COLO668 (cell line): ENCODE results near the gene TSPY10.
"Not testable (repeated sequence)": the region's sequence is repeated elsewhere in the genome, so short reads cannot be mapped to it uniquely, and the experiment has no call there.

Experiments used
- DNase-seq: peaks from one replicate; lab custom pipeline; 2025; ENCODE audit not compliant: unreplicated experiment; lab: John Stamatoyannopoulos, UW

TSPY10 gene

GRCh38 chrY:9527580-9527979, at the start of gene TSPY10:
Gene TSPY10 (plus strand): TSS chrY:9527880. CDS start chrY:9527926, 46 bp downstream.
- not testable (repeated sequence) for DNase-seq

GRCh38 chrY:9486967-9487366, 40.7 kb upstream of the TSPY10 start, which contains the start of gene TSPY9:
Gene TSPY9 (plus strand): TSS chrY:9487267. CDS start chrY:9487313, 46 bp downstream.
- DNase-seq, result not testable (repeated sequence)

- DNase-seq, result not testable (repeated sequence)
These were observed 23.3 kb upstream of the TSPY10 start for GRCh38 chrY:9504396-9504795.

DNA sequence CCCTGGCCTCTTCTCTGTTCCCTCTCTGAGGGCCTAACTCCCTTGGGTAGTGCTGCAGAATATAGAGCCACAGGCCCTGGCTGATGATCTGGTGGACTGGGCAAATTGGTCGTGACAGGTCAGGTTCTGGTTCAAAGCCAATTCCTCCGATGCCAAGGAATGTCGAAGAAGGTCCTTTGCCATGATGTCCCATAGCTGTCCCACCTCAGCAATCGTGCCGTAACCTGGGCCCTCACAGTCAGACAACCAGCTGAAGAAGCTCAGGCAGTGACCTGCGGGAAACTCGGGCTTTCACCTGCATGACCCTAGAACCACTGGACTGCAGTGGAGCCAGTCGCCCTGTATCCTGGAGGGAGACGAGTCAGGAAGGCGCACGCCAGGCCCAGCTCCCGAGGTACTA, 11.4 kb upstream of the TSPY10 start:
- not testable (repeated sequence) for DNase-seq
